Measurements from ENCODE around the gene CASP8. TPM values are rescaled to one million over a fixed set of nuclear protein-coding genes. Genes with fewer than 3 reads are reported as not detected.
A peak's percentile ranks its signal among the peaks of the same experiment; 100 is the strongest.
"Not testable (repeated sequence)": the region's sequence is repeated elsewhere in the genome, so short reads cannot be mapped to it uniquely, and the experiment has no call there.

The CASP8 gene
- total RNA-seq, 2 donors from 2014 or later = 45.0 to 78.7 TPM

DNA sequence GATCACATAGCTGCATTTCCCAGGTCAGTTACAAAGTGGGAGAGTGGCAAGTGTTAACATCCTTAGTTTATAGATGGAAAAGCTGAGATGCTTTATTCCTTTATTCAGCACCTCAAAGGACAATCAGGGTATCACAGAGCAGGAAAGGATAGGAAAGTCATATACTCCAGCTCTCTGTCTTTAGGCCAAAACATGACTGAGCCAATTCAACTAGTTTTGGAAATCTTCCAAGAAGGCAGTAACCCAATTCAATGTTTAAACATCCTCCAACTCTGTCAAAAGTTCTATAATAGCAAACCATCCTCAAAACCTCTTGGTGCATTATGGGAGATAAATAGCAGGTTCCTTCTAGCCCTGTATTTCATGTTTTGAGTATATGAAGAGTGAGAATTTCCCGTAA lies 25.2 kb downstream of the CASP8 start:
- Mint-ChIP-seq H3K36me3 (ENCODE audit: insufficient read depth in 2 of 2) (peaks cover 33 to 43% of the 10 kb centered on the region in 2 donors), H3K27ac (peak overlapping the region; percentile 5), H3K4me1 (ENCODE audit: low read depth) (peaks cover 14% of the 10 kb centered on the region), H3K27me3 (ENCODE audit: low read depth) (no peaks in the 10 kb centered on the region), H3K9me3 (peaks cover 5 to 6% of the 10 kb centered on the region in 2 donors), H3K4me3 (no peak overlapping the region)
- ATAC-seq (replicated peaks in 1 of 2) = no peak
- no peak for DNase-seq

- not testable (repeated sequence) for H3K27me3 Mint-ChIP-seq (ENCODE audit: low read depth); DNase-seq; H3K4me3 Mint-ChIP-seq; ATAC-seq (replicated peaks in 1 of 2); H3K27ac Mint-ChIP-seq; H3K4me1 Mint-ChIP-seq (ENCODE audit: low read depth)
- Mint-ChIP-seq H3K36me3 (ENCODE audit: insufficient read depth in 2 of 2) (peaks cover 38 to 57% of the 10 kb centered on the region in 2 donors), H3K9me3 (peaks cover 21 to 23% of the 10 kb centered on the region in 2 donors)
These were observed 30.3 kb downstream of the CASP8 start for GRCh38 chr2:201290457-201291148.

GRCh38 chr2:201298462-201299052 lies 38.2 kb downstream of the CASP8 start:
- peaks cover 18 to 34% of the 10 kb centered on the region in 2 donors for H3K36me3 Mint-ChIP-seq (ENCODE audit: insufficient read depth in 2 of 2)
- ATAC-seq (replicated peaks in 1 of 2) = no peak

GRCh38 chr2:201299929-201300328 lies 39.6 kb downstream of the CASP8 start:
- H3K4me3 Mint-ChIP-seq; H3K27ac Mint-ChIP-seq; ATAC-seq (replicated peaks in 1 of 2); H3K4me1 Mint-ChIP-seq (ENCODE audit: low read depth); DNase-seq; H3K27me3 Mint-ChIP-seq (ENCODE audit: low read depth): not testable (repeated sequence)
- Mint-ChIP-seq H3K9me3 (peaks cover 13 to 19% of the 10 kb centered on the region in 2 donors), H3K36me3 (ENCODE audit: insufficient read depth in 2 of 2) (peaks cover 19 to 37% of the 10 kb centered on the region in 2 donors)

More at GRCh38 chr2:201298462-201299052, 38.2 kb downstream of the CASP8 start:
- Mint-ChIP-seq H3K4me1 (ENCODE audit: low read depth) (peaks cover 6% of the 10 kb centered on the region), H3K27me3 (ENCODE audit: low read depth) (no peaks in the 10 kb centered on the region), H3K9me3 (peaks cover 11 to 19% of the 10 kb centered on the region in 2 donors), H3K4me3 (no peak overlapping the region), H3K27ac (no peak overlapping the region)
- DNase-seq = no peak

GRCh38 chr2:201307876-201308275 lies 47.5 kb downstream of the CASP8 start:
- Mint-ChIP-seq H3K27ac (no peak overlapping the region), H3K9me3 (peaks cover 2% of the 10 kb centered on the region in 2 donors), H3K4me3 (no peak overlapping the region), H3K36me3 (ENCODE audit: insufficient read depth in 2 of 2) (peaks cover 15 to 20% of the 10 kb centered on the region in 2 donors), H3K27me3 (ENCODE audit: low read depth) (no peaks in the 10 kb centered on the region), H3K4me1 (ENCODE audit: low read depth) (no peaks in the 10 kb centered on the region)
- ATAC-seq (replicated peaks in 1 of 2) (no peak), DNase-seq (no peak)

DNA sequence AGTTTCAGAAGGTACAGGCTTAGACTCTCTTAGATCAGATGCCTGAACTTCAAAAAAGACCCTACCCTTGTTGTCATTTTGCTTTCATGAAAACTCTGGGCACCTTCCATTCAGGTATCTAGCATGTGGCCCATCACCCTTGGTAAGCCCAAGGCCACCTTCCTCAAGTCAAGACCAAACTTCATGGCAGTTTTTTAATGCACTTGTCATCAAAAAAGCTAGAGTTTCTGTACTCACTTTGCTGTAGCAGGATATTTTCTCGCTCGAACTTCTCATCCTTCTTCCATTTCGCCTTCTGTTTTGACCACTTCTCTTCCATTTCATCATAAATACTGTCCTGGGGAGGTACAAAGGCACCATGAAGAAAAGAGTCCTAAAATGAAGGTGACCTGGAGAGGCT lies 48.6 kb downstream of the CASP8 start:
- Mint-ChIP-seq H3K4me1 (ENCODE audit: low read depth) (no peaks in the 10 kb centered on the region), H3K36me3 (ENCODE audit: insufficient read depth in 2 of 2) (peaks cover 15 to 18% of the 10 kb centered on the region in 2 donors), H3K4me3 (no peak overlapping the region), H3K27ac (no peak overlapping the region), H3K9me3 (peaks cover 2 to 5% of the 10 kb centered on the region in 2 donors), H3K27me3 (ENCODE audit: low read depth) (no peaks in the 10 kb centered on the region)
- ATAC-seq (replicated peaks in 1 of 2) (no peak), DNase-seq (no peak)

- Mint-ChIP-seq H3K4me1 (ENCODE audit: low read depth) (no peaks in the 10 kb centered on the region), H3K9me3 (peaks cover 0 to 12% of the 10 kb centered on the region in 2 donors), H3K27me3 (ENCODE audit: low read depth) (no peaks in the 10 kb centered on the region), H3K27ac (no peak overlapping the region), H3K36me3 (ENCODE audit: insufficient read depth in 2 of 2) (peaks cover 8 to 15% of the 10 kb centered on the region in 2 donors), H3K4me3 (no peak overlapping the region)
- ATAC-seq (replicated peaks in 1 of 2) (no peak), DNase-seq (no peak)
These were observed 53.0 kb downstream of the CASP8 start for GRCh38 chr2:201313362-201313761.

DNA sequence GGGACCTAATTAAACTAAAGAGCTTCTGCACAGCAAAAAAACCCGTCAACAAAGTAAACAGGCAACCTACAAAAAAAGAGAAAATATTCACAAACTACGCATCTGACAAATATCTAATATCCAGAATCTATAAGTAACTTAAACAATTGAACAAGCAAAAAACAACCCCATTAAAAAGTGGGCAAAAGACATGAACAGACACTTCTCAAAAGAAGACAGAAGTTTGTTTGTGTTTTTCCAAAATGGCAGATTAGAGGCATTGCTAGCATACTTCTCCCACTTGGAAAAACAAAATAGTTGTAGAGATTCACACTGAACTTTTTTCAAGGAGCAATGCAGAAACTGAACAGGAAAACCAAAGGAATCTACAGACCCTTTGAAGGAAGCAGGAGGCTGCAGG lies 59.2 kb downstream of the CASP8 start:
- Mint-ChIP-seq H3K9me3 (peaks cover 11 to 20% of the 10 kb centered on the region in 2 donors), H3K4me3 (no peak overlapping the region), H3K27me3 (ENCODE audit: low read depth) (no peaks in the 10 kb centered on the region), H3K36me3 (ENCODE audit: insufficient read depth in 2 of 2) (peaks cover 16 to 28% of the 10 kb centered on the region in 2 donors), H3K27ac (no peak overlapping the region), H3K4me1 (ENCODE audit: low read depth) (no peaks in the 10 kb centered on the region)
- ATAC-seq (replicated peaks in 1 of 2) = no peak
- no peak for DNase-seq

- no peaks in the 10 kb centered on the region for H3K4me1 Mint-ChIP-seq (ENCODE audit: low read depth)
- peaks cover 11 to 20% of the 10 kb centered on the region in 2 donors for H3K9me3 Mint-ChIP-seq
- no peak for ATAC-seq (replicated peaks in 1 of 2)
- no peak for DNase-seq
- H3K27ac Mint-ChIP-seq = no peak overlapping the region
- H3K4me3 Mint-ChIP-seq = no peak overlapping the region
- peaks cover 19 to 28% of the 10 kb centered on the region in 2 donors for H3K36me3 Mint-ChIP-seq (ENCODE audit: insufficient read depth in 2 of 2)
- H3K27me3 Mint-ChIP-seq (ENCODE audit: low read depth) = no peaks in the 10 kb centered on the region
These were observed 59.9 kb downstream of the CASP8 start for GRCh38 chr2:201320257-201320656.

DNA sequence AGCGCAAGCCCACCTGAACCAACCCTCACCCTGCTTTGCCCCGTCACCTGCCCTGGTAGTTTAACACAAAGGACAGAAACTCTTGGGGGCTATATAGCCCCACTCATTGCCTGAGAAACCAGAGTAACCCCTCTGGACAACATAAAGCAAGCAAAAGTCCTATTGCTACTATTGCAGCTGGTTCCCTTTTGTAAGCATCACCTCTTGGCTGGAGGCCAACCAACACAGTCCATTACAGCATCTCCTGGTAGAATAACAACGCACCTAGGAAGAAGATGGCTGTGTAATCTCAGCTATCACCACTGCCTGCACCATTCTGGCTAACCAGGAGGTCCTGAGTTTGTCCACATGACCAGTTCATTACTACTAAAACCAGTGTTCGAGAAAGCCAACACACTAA lies 60.4 kb downstream of the CASP8 start:
- H3K9me3 Mint-ChIP-seq = peaks cover 11 to 23% of the 10 kb centered on the region in 2 donors
- ATAC-seq (replicated peaks in 1 of 2) (no peak), DNase-seq (no peak)
- no peaks in the 10 kb centered on the region for H3K4me1 Mint-ChIP-seq (ENCODE audit: low read depth)
- H3K4me3 Mint-ChIP-seq = no peak overlapping the region
- no peak overlapping the region for H3K27ac Mint-ChIP-seq
- no peaks in the 10 kb centered on the region for H3K27me3 Mint-ChIP-seq (ENCODE audit: low read depth)
- peaks cover 20 to 29% of the 10 kb centered on the region in 2 donors for H3K36me3 Mint-ChIP-seq (ENCODE audit: insufficient read depth in 2 of 2)

DNA sequence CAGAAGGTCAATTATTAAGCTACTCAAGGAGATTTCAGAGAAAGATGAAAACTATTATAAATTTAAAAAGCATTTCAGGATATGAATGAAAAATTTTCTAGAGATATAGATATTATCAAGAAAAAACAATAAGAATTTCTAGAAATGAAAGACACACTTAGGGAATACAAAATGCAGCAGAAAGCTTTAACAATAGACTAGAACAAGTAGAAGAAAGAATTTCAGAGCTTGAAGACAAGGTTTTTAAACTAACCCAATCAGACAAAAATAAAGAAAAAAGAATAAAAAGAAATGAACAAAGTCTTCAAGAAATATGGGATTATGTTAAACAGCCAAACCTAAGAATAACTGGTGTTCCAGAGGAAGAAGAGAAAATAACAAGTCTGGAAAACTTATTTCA lies 62.4 kb downstream of the CASP8 start:
- ATAC-seq (replicated peaks in 1 of 2) = no peak
- Mint-ChIP-seq H3K27ac (no peak overlapping the region), H3K4me1 (ENCODE audit: low read depth) (peaks cover 3% of the 10 kb centered on the region), H3K9me3 (peaks cover 19 to 23% of the 10 kb centered on the region in 2 donors), H3K27me3 (ENCODE audit: low read depth) (no peaks in the 10 kb centered on the region), H3K4me3 (no peak overlapping the region), H3K36me3 (ENCODE audit: insufficient read depth in 2 of 2) (peaks cover 18 to 35% of the 10 kb centered on the region in 2 donors)
- DNase-seq = no peak

GRCh38 chr2:201327678-201328077 lies 67.3 kb downstream of the CASP8 start:
- Mint-ChIP-seq H3K4me3 (no peak overlapping the region), H3K4me1 (ENCODE audit: low read depth) (peaks cover 5% of the 10 kb centered on the region), H3K27ac (no peak overlapping the region), H3K27me3 (ENCODE audit: low read depth) (no peaks in the 10 kb centered on the region), H3K9me3 (peaks cover 17 to 20% of the 10 kb centered on the region in 2 donors), H3K36me3 (ENCODE audit: insufficient read depth in 2 of 2) (peaks cover 16 to 25% of the 10 kb centered on the region in 2 donors)
- ATAC-seq (replicated peaks in 1 of 2) = no peak
- DNase-seq = no peak

DNA sequence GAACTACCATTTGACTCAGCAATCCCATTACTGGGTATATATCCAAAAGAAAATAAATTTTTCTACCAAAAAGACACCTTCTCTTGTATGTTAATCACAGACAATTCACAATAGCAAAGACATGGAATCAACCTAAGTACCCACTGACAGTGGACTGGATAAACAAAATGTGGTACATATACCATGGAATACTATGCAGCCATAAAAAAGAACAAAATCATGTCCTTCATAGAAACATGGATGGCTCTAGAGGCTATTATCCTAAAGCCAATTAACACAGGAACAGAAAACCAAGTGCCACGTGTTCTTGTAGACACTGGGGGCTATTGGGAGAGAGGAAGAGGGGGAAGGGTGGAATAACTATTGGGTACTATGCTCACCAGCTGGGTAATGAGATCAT lies 69.1 kb downstream of the CASP8 start:
- H3K4me1 Mint-ChIP-seq (ENCODE audit: low read depth) = peaks cover 5% of the 10 kb centered on the region
- DNase-seq = no peak
- no peak for ATAC-seq (replicated peaks in 1 of 2)
- peaks cover 12 to 16% of the 10 kb centered on the region in 2 donors for H3K9me3 Mint-ChIP-seq
- H3K27ac Mint-ChIP-seq = no peak overlapping the region
- H3K36me3 Mint-ChIP-seq (ENCODE audit: insufficient read depth in 2 of 2) = peaks cover 8 to 9% of the 10 kb centered on the region in 2 donors
- H3K4me3 Mint-ChIP-seq = no peak overlapping the region
- no peaks in the 10 kb centered on the region for H3K27me3 Mint-ChIP-seq (ENCODE audit: low read depth)
